ENCODE results near the gene KASH5. TPM values are rescaled to one million over a fixed set of nuclear protein-coding genes. Genes with fewer than 3 reads are reported as not detected.

The KASH5 gene
- total and polyA plus RNA-seq, 2 of the 8 experiments (the other 6 are each of a cell fraction or from before 2014, with no cell fraction given): 0.05 to 0.19 TPM

GRCh38 chr19:49415810-49416200 is 27.8 kb downstream of the KASH5 start (continued):
- no peak for TF ChIP-seq USF2 (IDR thresholded peaks at IDR 0.05; ENCODE audit: low read length)
- TF ChIP-seq ATF3 (IDR thresholded peaks at IDR 0.05; ENCODE audit: insufficient read depth, low read depth, low read length): no peak
- no peak for TF ChIP-seq JUN (IDR thresholded peaks at IDR 0.05; ENCODE audit: low read depth, low read length)
- TF ChIP-seq RNF2 (IDR thresholded peaks at IDR 0.05; ENCODE audit: borderline replicate concordance, low read depth, low read length, missing control alignments, poor library complexity, severe bottlenecking): no peak
- no peak for TF ChIP-seq CBX5 (IDR thresholded peaks at IDR 0.05; ENCODE audit: low read depth, low read length)
- TF ChIP-seq NANOG (IDR thresholded peaks at IDR 0.05; ENCODE audit: insufficient read depth, low read depth, low read length, poor library complexity, severe bottlenecking): no peak
